HepG2 (cell line): Measurements from ENCODE around the gene TP53TG5. TPM values are rescaled to one million over a fixed set of nuclear protein-coding genes. Genes with fewer than 3 reads are reported as not detected.

Experiments used
- ATAC-seq: fragments of 200-7000 bp; cut with Tn5 transposase; 3 replicates; pipeline ENCODE4 v1.9.1; 2020; ENCODE audit warnings: mild to moderate bottlenecking, moderate library complexity
- BruUV-seq: library from RNA; stranded (reverse); fragments of 400-500 nt; replicated peaks from 2 replicates; lab custom pipeline; 2021; lab: Mats Ljungman, UMichigan
- CTCF ChIA-PET: fragments of 300-600 bp; formaldehyde crosslinking; extraction: SDS; loops from one replicate; lab custom pipeline; 2021; ENCODE audit warnings: low total read pairs, inconsistent platforms, low intra/inter-chr PET ratio; lab: Yijun Ruan, JAX
- POLR2A ChIA-PET: fragments of 350-600 bp; sonication (Branson Sonifier 250); formaldehyde crosslinking; loops from one replicate; lab custom pipeline; 2020; ENCODE audit warnings: antibody characterized with exemption, inconsistent platforms; lab: Yijun Ruan, JAX
- DNase-seq: peaks from one replicate; pipeline ENCODE4 v3.0.0-alpha.2; 2015; ENCODE audit warnings: low spot score
- FAIRE-seq: peaks from 3 replicates; lab custom pipeline; 2011; peaks lifted over from hg19 to GRCh38; lab: Jason Lieb, UNC
- H2AFZ ChIP-seq: one replicate; pipeline ENCODE4 v1.6.1; 2011; ENCODE audit warnings: low read length, inconsistent platforms
- H3K27ac ChIP-seq: fragments of 300-600 bp; 3 replicates; pipeline ENCODE4 v1.8.0; 2011; ENCODE audit warnings: mixed run types, mild to moderate bottlenecking, mixed read lengths, low read length, inconsistent platforms; ENCODE audit not compliant: insufficient read depth; ENCODE audit errors: extremely low read length
- H3K27me3 ChIP-seq, 2 experiments: fragments of 200-600 bp in 1 of 2; 2 replicates in 1 of 2; 3 replicates in 1 of 2; pipeline versions ENCODE4 v1.6.0 to v1.8.0; 2011; ENCODE audit warnings: low read length in 2 of 2, mild to moderate bottlenecking in 2 of 2, moderate library complexity in 2 of 2, inconsistent platforms in 1 of 2; ENCODE audit not compliant: insufficient read depth in 2 of 2, control insufficient read depth in 1 of 2
- H3K36me3 ChIP-seq, 2 experiments: fragments of 200-600 bp in 1 of 2; replicated peaks in 1 of 2; 2 replicates in 1 of 2; 3 replicates in 1 of 2; pipeline versions ENCODE4 v1.5.1 to v1.8.0; 2011; ENCODE audit warnings: low read length in 2 of 2, inconsistent platforms in 1 of 2; ENCODE audit not compliant: insufficient read depth in 2 of 2, control insufficient read depth in 1 of 2
- H3K4me1 ChIP-seq: 2 replicates; pipeline ENCODE4 v1.5.1; 2012; ENCODE audit warnings: low read length, inconsistent platforms; ENCODE audit not compliant: insufficient read depth
- H3K4me2 ChIP-seq: 2 replicates; pipeline ENCODE4 v1.6.0; 2011; ENCODE audit warnings: low read depth, low read length, inconsistent platforms
- H3K4me3 ChIP-seq, 3 experiments: fragments of 200-600 bp in 1 of 3; sonication (generic), shearing (Covaris generic) in 1 of 3; replicated peaks in 1 of 3; 2 replicates each; pipeline ENCODE4 v1.5.1; 2011 to 2016; ENCODE audit warnings: low read length in 3 of 3, inconsistent platforms in 2 of 3, low read depth in 2 of 3, mild to moderate bottlenecking in 2 of 3, control low read depth in 1 of 3, mixed read lengths in 1 of 3; ENCODE audit not compliant: insufficient read depth in 1 of 3
- H3K79me2 ChIP-seq: one replicate; pipeline ENCODE4 v1.6.1; 2011; ENCODE audit warnings: low read length, inconsistent platforms; ENCODE audit not compliant: insufficient read depth
- H3K9ac ChIP-seq: 2 replicates; pipeline ENCODE4 v1.6.0; 2011; ENCODE audit warnings: mild to moderate bottlenecking, low read depth, low read length, inconsistent platforms; ENCODE audit not compliant: insufficient read depth
- H3K9me3 ChIP-seq: 2 replicates; pipeline ENCODE4 v1.5.1; 2012; ENCODE audit warnings: mild to moderate bottlenecking, low read length
- H4K20me1 ChIP-seq: 2 replicates; pipeline ENCODE4 v1.6.0; 2011; ENCODE audit warnings: inconsistent platforms, mild to moderate bottlenecking, low read length, moderate library complexity; ENCODE audit not compliant: insufficient read depth
- ATF7 ChIP-seq, 2 experiments: fragments of 450-650 bp in 1 of 2; sonication (generic) in 1 of 2; formaldehyde crosslinking in 1 of 2; IDR thresholded peaks; 2 replicates each; pipeline versions ENCODE4 v1.4.0 to v1.6.1; 2016 to 2020; ENCODE audit warnings: antibody characterized with exemption in 1 of 2, mild to moderate bottlenecking in 1 of 2, missing genetic modification reagents in 1 of 2
- CREB1 ChIP-seq, 2 experiments: fragments of 450-650 bp in 1 of 2; IDR thresholded peaks; 2 replicates each; pipeline ENCODE4 v1.6.1; 2016 to 2017; ENCODE audit warnings: control low read depth in 1 of 2, mild to moderate bottlenecking in 1 of 2, missing compliant biosample characterization in 1 of 2, missing genetic modification characterization in 1 of 2
- KDM6A ChIP-seq: IDR thresholded peaks from 2 replicates; pipeline ENCODE4 v1.6.1; 2016; ENCODE audit warnings: low read depth
- NFYC ChIP-seq: IDR thresholded peaks from 2 replicates; pipeline ENCODE4 v1.6.1; 2016; ENCODE audit warnings: missing genetic modification reagents, missing compliant biosample characterization
- ZNF564 ChIP-seq: sonication (generic); formaldehyde crosslinking; IDR thresholded peaks from 2 replicates; pipeline ENCODE4 v1.8.1; 2023; ENCODE audit warnings: mild to moderate bottlenecking, missing genetic modification reagents
- WGBS: methylation state at CpG from one replicate; pipeline ENCODE4 v1.1.6; 2017; ENCODE audit warnings: low lambda C conversion rate; 5-methylcytosine and 5-hydroxymethylcytosine counted together
- in situ Hi-C: cut with HindIII; loops from 2 replicates; pipeline ENCODE4 v1.10.0; 2017; ENCODE audit warnings: low pct_unique_long_range_greater_than_20kb; ENCODE audit not compliant: extremely low pct_ligation_motif_present
- intact Hi-C: fragments of 100-400 bp; cut with micrococcal nuclease; formaldehyde crosslinking; loops from one replicate; pipeline ENCODE4 v1.10.0; 2022; ENCODE audit not compliant: unreplicated experiment
- polyA plus RNA-seq, 8 experiments: library from polyadenylated mRNA; depleted of rRNA in 3 of 8; stranded (reverse) in 7 of 8; unstranded in 1 of 8; fragments of >200 nt; fragmentation: Illumina TruSeq in 4 of 8; extraction: Trizol in 4 of 8; gene quantifications; 2 replicates each; pipeline versions ENCODE4 v1.2.1 to v1.2.3, GENCODE V29; 2011 to 2016; ENCODE audit warnings: low read depth in 4 of 8, missing spikeins in 1 of 8, mixed read lengths in 1 of 8; ENCODE audit not compliant: insufficient read depth in 1 of 8
- total RNA-seq, 5 experiments: library from RNA; depleted of rRNA; stranded (reverse); fragments of >200 nt; fragmentation: Illumina TruSeq; extraction: Trizol; gene quantifications; 2 replicates each; pipeline ENCODE4 v1.2.3, GENCODE V29; 2016; ENCODE audit warnings: low read depth in 1 of 5
- TF ChIP-seq, protein P1 (sequence below): sonication (generic); formaldehyde crosslinking; IDR thresholded peaks from 2 replicates; pipeline ENCODE4 v1.8.1; 2023; ENCODE audit warnings: mild to moderate bottlenecking, missing genetic modification reagents
- TF ChIP-seq, protein P2 (sequence below): sonication (generic); formaldehyde crosslinking; IDR thresholded peaks from 2 replicates; pipeline ENCODE4 v1.4.0; 2020; ENCODE audit warnings: missing genetic modification reagents
- TF ChIP-seq, protein P3 (sequence below): sonication (generic); formaldehyde crosslinking; IDR thresholded peaks from 2 replicates; pipeline ENCODE4 v1.4.0; 2020; ENCODE audit warnings: missing genetic modification reagents, borderline replicate concordance

Gene TP53TG5
- total and polyA plus RNA-seq, 2 of the 13 experiments (the other 11 are each of a cell fraction or from before 2014, with no cell fraction given): 0.11 TPM; not detected in 1

DNA sequence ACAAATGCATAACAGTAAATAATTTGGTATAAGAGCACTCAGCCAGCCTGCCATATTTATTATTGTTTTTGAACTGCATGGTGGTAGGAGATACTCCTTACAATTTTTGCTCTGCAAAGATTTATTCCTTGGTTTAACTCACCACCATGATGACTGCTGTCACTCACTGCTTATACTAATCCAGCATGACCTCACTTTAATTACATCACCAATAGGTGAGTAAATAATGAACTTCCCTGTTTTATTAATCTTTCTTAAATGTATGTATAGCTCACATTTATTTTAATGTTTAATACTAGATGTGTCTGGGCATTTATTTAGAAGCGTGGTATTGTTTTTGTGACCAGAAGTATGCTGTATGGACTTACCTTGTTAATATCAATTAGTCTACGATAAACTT is 12.8 kb upstream of the TP53TG5 start:
- no peak for TF ChIP-seq ZNF564 (CRISPR knock-in tag)
- TF ChIP-seq ATF7 (IDR thresholded peaks at IDR 0.05): peak; percentile 55
- no peak for TF ChIP-seq ATF7 (CRISPR knock-in tag; IDR thresholded peaks at IDR 0.05)
- peak; percentile 25; the same call in 1 of the 2 replicates for TF ChIP-seq CREB1 (IDR thresholded peaks at IDR 0.05)
- TF ChIP-seq CREB1 (CRISPR knock-in tag; IDR thresholded peaks at IDR 0.05): no peak
- TF ChIP-seq, all 625 proteins: peak for 2
- ATAC-seq (no peak), DNase-seq (no peak), FAIRE-seq (no peak)
- no peak overlapping the region for H2AFZ ChIP-seq
- H3K27me3 ChIP-seq: no peaks in the 10 kb centered on the region
- no peaks in the 10 kb centered on the region for H3K36me3 ChIP-seq
- H3K9ac ChIP-seq: no peak overlapping the region
- no peak overlapping the region for H3K4me3 ChIP-seq
- CTCF ChIA-PET: no interaction called here
- POLR2A ChIA-PET: interaction anchor here (1.7 kb wide), 1 partner anchor 25 kb away, joined by 3 read pairs; the partner anchor contains the start of gene PIGT
- H3K27ac ChIP-seq: no peak overlapping the region
- H3K4me1 ChIP-seq: no peaks in the 10 kb centered on the region
- WGBS: 75% methylated on average over 2 of the region's 2 CpGs
- in situ Hi-C loops: no loop called here
- H3K79me2 ChIP-seq: no peaks in the 10 kb centered on the region
- no TSS peak for BruUV-seq
- H4K20me1 ChIP-seq: no peaks in the 10 kb centered on the region
- H3K4me2 ChIP-seq: no peak overlapping the region
- no peaks in the 10 kb centered on the region for H3K9me3 ChIP-seq
- intact Hi-C loops: loop anchor here (5.0 kb wide), 1 partner anchor 46 kb away; no protein-coding TSS in a partner anchor

DNA sequence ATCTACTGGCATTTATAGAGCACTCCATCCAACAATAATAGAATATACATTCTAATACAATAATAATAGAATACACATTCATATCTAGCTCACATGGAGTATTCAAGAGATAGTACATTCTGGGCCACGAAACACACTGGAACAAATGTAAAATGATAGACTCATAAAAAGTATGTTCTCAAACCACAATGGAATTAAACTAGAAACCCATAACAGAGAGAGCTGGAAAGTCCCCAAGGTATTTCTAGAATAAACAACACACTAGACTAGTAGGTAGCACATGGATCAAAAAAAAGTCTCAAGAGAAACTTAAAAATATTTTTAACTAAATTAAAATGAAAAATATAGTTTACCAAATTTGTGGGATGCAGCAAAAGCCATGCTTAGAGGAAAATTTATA is 9.1 kb upstream of the TP53TG5 start:
- CTCF ChIA-PET: no interaction called here
- BruUV-seq: no TSS peak

More for the DNA sequence above, 9.1 kb upstream of the TP53TG5 start:
- Histone ChIP-seq H3K27me3 (no peaks in the 10 kb centered on the region), H2AFZ (no peak overlapping the region), H3K4me2 (no peak overlapping the region), H4K20me1 (no peaks in the 10 kb centered on the region), H3K4me3 (no peak overlapping the region), H3K79me2 (no peaks in the 10 kb centered on the region), H3K9me3 (no peaks in the 10 kb centered on the region), H3K4me1 (no peaks in the 10 kb centered on the region), H3K27ac (no peak overlapping the region), H3K9ac (no peak overlapping the region), H3K36me3 (no peaks in the 10 kb centered on the region)
- intact Hi-C loops: no loop called here
- 77% methylated on average over 1 of the region's 1 CpG for WGBS
- TF ChIP-seq, protein P1, sequence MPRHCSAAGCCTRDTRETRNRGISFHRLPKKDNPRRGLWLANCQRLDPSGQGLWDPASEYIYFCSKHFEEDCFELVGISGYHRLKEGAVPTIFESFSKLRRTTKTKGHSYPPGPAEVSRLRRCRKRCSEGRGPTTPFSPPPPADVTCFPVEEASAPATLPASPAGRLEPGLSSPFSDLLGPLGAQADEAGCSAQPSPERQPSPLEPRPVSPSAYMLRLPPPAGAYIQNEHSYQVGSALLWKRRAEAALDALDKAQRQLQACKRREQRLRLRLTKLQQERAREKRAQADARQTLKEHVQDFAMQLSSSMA: no peak
- TF ChIP-seq, protein P2, sequence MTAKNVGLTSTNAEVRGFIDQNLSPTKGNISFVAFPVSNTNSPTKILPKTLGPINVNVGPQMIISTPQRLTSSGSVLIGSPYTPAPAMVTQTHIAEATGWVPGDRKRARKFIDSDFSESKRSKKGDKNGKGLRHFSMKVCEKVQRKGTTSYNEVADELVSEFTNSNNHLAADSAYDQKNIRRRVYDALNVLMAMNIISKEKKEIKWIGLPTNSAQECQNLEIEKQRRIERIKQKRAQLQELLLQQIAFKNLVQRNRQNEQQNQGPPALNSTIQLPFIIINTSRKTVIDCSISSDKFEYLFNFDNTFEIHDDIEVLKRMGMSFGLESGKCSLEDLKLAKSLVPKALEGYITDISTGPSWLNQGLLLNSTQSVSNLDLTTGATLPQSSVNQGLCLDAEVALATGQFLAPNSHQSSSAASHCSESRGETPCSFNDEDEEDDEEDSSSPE (CRISPR knock-in tag): no peak
- TF ChIP-seq, protein P3, sequence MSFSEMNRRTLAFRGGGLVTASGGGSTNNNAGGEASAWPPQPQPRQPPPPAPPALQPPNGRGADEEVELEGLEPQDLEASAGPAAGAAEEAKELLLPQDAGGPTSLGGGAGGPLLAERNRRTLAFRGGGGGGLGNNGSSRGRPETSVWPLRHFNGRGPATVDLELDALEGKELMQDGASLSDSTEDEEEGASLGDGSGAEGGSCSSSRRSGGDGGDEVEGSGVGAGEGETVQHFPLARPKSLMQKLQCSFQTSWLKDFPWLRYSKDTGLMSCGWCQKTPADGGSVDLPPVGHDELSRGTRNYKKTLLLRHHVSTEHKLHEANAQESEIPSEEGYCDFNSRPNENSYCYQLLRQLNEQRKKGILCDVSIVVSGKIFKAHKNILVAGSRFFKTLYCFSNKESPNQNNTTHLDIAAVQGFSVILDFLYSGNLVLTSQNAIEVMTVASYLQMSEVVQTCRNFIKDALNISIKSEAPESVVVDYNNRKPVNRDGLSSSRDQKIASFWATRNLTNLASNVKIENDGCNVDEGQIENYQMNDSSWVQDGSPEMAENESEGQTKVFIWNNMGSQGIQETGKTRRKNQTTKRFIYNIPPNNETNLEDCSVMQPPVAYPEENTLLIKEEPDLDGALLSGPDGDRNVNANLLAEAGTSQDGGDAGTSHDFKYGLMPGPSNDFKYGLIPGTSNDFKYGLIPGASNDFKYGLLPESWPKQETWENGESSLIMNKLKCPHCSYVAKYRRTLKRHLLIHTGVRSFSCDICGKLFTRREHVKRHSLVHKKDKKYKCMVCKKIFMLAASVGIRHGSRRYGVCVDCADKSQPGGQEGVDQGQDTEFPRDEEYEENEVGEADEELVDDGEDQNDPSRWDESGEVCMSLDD (CRISPR knock-in tag): no peak
- TF ChIP-seq NFYC (CRISPR knock-in tag) (no peak), KDM6A (CRISPR knock-in tag) (no peak)
- POLR2A ChIA-PET: no interaction called here
- in situ Hi-C loops: no loop called here
- FAIRE-seq: no peak
- no peak for DNase-seq
- ATAC-seq: no peak
